B cell (primary cell): ENCODE results near the gene ZNF580. TPM values are rescaled to one million over a fixed set of nuclear protein-coding genes. Genes with fewer than 3 reads are reported as not detected.

Source experiments
- ATAC-seq: fragments of 200-7000 bp; cut with Tn5 transposase; one replicate; pipeline ENCODE4 v1.10.0; 2021; ENCODE audit warnings: low read depth, mild to moderate bottlenecking, moderate number of reproducible peaks, moderate library complexity
- CTCF ChIA-PET: fragments of 350-600 bp; sonication (Branson Sonifier 250); formaldehyde crosslinking; loops from one replicate; lab custom pipeline; 2021; ENCODE audit warnings: antibody characterized with exemption, inconsistent platforms; lab: Charles Lee
- POLR2A ChIA-PET: fragments of 350-600 bp; sonication (Branson Sonifier 250); formaldehyde crosslinking; loops from one replicate; lab custom pipeline; 2021; ENCODE audit warnings: antibody characterized with exemption; lab: Charles Lee
- DNase-seq: peaks from one replicate; pipeline ENCODE4 v3.0.0; 2013
- H2AFZ ChIP-seq: 2 replicates; pipeline ENCODE4 v1.6.1; 2012; ENCODE audit warnings: mild to moderate bottlenecking, low read depth, low read length; ENCODE audit not compliant: insufficient read depth, poor library complexity, severe bottlenecking
- H3K27ac ChIP-seq, 2 donors: 1 replicate in 1 of 2; 2 replicates in 1 of 2; pipeline ENCODE4 v1.5.1; 2012 to 2013; ENCODE audit warnings: low read length in 2 of 2, mild to moderate bottlenecking in 2 of 2, moderate library complexity in 1 of 2
- H3K27me3 ChIP-seq, 4 experiments: fragments of 200-600 bp in 1 of 4; sonication (generic) in 1 of 4; replicated peaks in 1 of 4; 1 replicate in 2 of 4; 2 replicates in 2 of 4; pipeline versions ENCODE4 v1.6.1 to v1.7.0; 2013 to 2016; ENCODE audit warnings: low read length in 3 of 4, mild to moderate bottlenecking in 2 of 4, mixed read lengths in 1 of 4, moderate library complexity in 1 of 4; ENCODE audit not compliant: insufficient read depth in 4 of 4, control insufficient read depth in 3 of 4; ENCODE audit errors: control extremely low read depth in 1 of 4
- H3K36me3 ChIP-seq, 2 experiments: replicated peaks in 1 of 2; 1 replicate in 1 of 2; 2 replicates in 1 of 2; pipeline versions ENCODE4 v1.6.1 to v1.7.1; 2013; ENCODE audit warnings: low read length in 1 of 2; ENCODE audit not compliant: insufficient read depth in 2 of 2, control insufficient read depth in 1 of 2; ENCODE audit errors: control extremely low read depth in 1 of 2, extremely low read depth in 1 of 2
- H3K4me1 ChIP-seq, 2 donors: fragments of 200-600 bp in 1 of 2; sonication (generic) in 1 of 2; 1 replicate in 1 of 2; 2 replicates in 1 of 2; pipeline versions ENCODE4 v1.5.1 to v1.6.1; 2013 to 2017; ENCODE audit warnings: low read length in 2 of 2; ENCODE audit not compliant: control insufficient read depth in 2 of 2, insufficient read depth in 2 of 2
- H3K4me2 ChIP-seq: replicated peaks from 2 replicates; pipeline ENCODE3; 2012; ENCODE audit warnings: mild to moderate bottlenecking, low read depth, low read length; ENCODE audit not compliant: poor library complexity, severe bottlenecking
- H3K4me3 ChIP-seq, 5 experiments: fragments of 200-600 bp in 1 of 5; sonication (generic) in 1 of 5; 1 replicate in 3 of 5; 2 replicates in 2 of 5; pipeline versions ENCODE4 v1.5.1 to v1.7.0; 2011 to 2016; ENCODE audit warnings: low read length in 4 of 5, mild to moderate bottlenecking in 4 of 5, low read depth in 2 of 5, control low read depth in 1 of 5, moderate library complexity in 1 of 5; ENCODE audit not compliant: insufficient read depth in 1 of 5; ENCODE audit errors: control extremely low read depth in 1 of 5, extremely low read depth in 1 of 5
- H3K79me2 ChIP-seq: fragments of 200-600 bp; sonication (generic); one replicate; pipeline ENCODE4 v1.6.0; 2016; ENCODE audit warnings: low read length; ENCODE audit not compliant: control insufficient read depth, insufficient read depth
- H3K9ac ChIP-seq: fragments of 200-600 bp; sonication (generic); 2 replicates; pipeline ENCODE4 v1.6.1; 2017; ENCODE audit warnings: mild to moderate bottlenecking, low read length, moderate library complexity
- H3K9me3 ChIP-seq, 3 donors: one replicate each; pipeline versions ENCODE4 v1.6.1 to v1.7.1; 2013; ENCODE audit warnings: low read length in 2 of 3; ENCODE audit not compliant: control insufficient read depth in 2 of 3, insufficient read depth in 1 of 3; ENCODE audit errors: control extremely low read depth in 1 of 3
- H4K20me1 ChIP-seq: 2 replicates; pipeline ENCODE4 v1.6.0; 2012; ENCODE audit warnings: mild to moderate bottlenecking, low read length; ENCODE audit not compliant: insufficient read depth, control insufficient read depth, poor library complexity, severe bottlenecking
- H3K27ac Mint-ChIP-seq: one replicate; pipeline ENCODE4 v1.8.0; 2021; ENCODE audit warnings: mixed read lengths
- H3K27me3 Mint-ChIP-seq: one replicate; pipeline ENCODE4 v1.8.0; 2021; ENCODE audit warnings: mixed read lengths
- H3K4me1 Mint-ChIP-seq: one replicate; pipeline ENCODE4 v1.8.0; 2021; ENCODE audit warnings: mixed read lengths
- H3K4me3 Mint-ChIP-seq: one replicate; pipeline ENCODE4 v1.8.0; 2021; ENCODE audit warnings: mixed read lengths
- H3K9me3 Mint-ChIP-seq: one replicate; pipeline ENCODE4 v1.8.0; 2022; ENCODE audit warnings: mixed read lengths; ENCODE audit not compliant: insufficient read depth
- EZH2 ChIP-seq: IDR thresholded peaks from 2 replicates; pipeline ENCODE4 v1.6.1; 2012; ENCODE audit warnings: borderline replicate concordance, low read depth, mild to moderate bottlenecking, moderate library complexity, low read length; ENCODE audit not compliant: insufficient read depth, poor library complexity, severe bottlenecking
- WGBS: methylation state at CpG from one replicate; pipeline ENCODE4 v1.1.5; 2013; ENCODE audit warnings: missing lambda C conversion rate; ENCODE audit not compliant: insufficient coverage; 5-methylcytosine and 5-hydroxymethylcytosine counted together
- intact Hi-C: fragments of 100-400 bp; cut with micrococcal nuclease; formaldehyde crosslinking; loops from one replicate; pipeline ENCODE4 v1.10.0; 2022
- polyA plus RNA-seq: library from polyadenylated mRNA; depleted of rRNA; stranded (reverse); fragments of >200 nt; gene quantifications from 2 replicates; pipeline ENCODE4 v1.2.3, GENCODE V29; 2012
- total RNA-seq, 2 donors: library from RNA; stranded (reverse); fragments of 120-200 nt in 1 of 2; gene quantifications; 1 replicate in 1 of 2; 2 replicates in 1 of 2; pipeline versions ENCODE4 v1.2.3 to v1.2.4, GENCODE V29; 2013 to 2022
- TF ChIP-seq, protein P1 (sequence below): fragments of 200-600 bp; IDR thresholded peaks from one replicate; pipeline ENCODE4 v1.8.0; 2022; ENCODE audit warnings: antibody characterized with exemption, mild to moderate bottlenecking

ZNF580 gene
- total and polyA plus RNA-seq, 2 donors (not counting 1 experiment from before 2014, with no cell fraction given): 69.8 to 101 TPM

DNA sequence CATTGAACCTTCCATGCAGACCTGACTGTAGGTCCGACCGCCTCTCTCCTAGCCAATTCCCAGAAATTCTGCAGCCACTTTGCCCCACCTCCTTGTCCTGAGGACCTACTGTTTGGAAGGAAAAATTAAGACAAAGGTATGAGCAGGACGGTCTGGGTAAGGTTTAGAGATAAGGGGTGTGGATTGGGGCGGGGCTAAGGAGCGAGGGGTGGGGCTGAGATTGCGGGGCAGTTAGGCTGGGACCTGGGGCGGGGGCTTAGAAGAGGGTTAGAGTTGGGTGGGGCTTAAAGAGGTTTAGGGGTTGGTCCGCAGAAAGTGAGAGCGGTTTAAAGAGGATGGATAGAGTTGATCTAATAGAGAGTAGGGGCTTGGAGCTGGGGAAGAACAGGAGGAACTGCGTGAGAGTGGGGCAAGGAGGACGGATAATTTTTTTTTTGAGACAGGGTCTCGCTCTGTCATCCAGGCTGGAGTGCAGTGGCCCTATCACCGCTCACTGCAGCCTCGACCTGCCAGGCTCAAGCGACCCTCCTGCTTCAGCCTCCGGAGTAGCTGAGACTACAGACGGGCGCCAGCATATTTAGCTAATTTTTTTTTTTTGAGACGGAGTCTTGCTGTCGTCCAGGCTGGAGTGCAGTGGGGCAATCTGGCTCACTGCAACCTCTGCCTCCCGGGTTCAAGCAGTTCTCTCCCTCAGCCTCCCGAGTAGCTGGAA lies 37.1 kb upstream of the ZNF580 start:
- CTCF ChIA-PET: interaction anchor here (0.7 to 1.6 kb wide), 6 partner anchors 21 to 100 kb away, joined by 3 to 5 read pairs (median 4); no protein-coding TSS in a partner anchor
- peaks cover 27% of the 10 kb centered on the region for H3K79me2 ChIP-seq
- H3K4me3 Mint-ChIP-seq: peak overlapping the region; percentile 47

More for the DNA sequence above, 37.1 kb upstream of the ZNF580 start:
- no peak for DNase-seq
- H3K9me3 Mint-ChIP-seq: no peaks in the 10 kb centered on the region
- Histone ChIP-seq H3K9me3 (peaks cover 0 to 8% (median 0%) of the 10 kb centered on the region in 3 donors), H3K9ac (no peak overlapping the region), H3K36me3 (peaks cover 0 to 3% of the 10 kb centered on the region in 2 experiments), H2AFZ (no peak overlapping the region), H3K27ac (no peak overlapping the region), H4K20me1 (no peaks in the 10 kb centered on the region), H3K4me1 (peaks cover 17 to 38% of the 10 kb centered on the region in 2 donors), H3K27me3 (no peaks in the 10 kb centered on the region), H3K4me3 (no peak overlapping the region), H3K4me2 (no peak overlapping the region)
- H3K4me1 Mint-ChIP-seq: peaks cover 52% of the 10 kb centered on the region
- no peak for TF ChIP-seq EZH2
- TF ChIP-seq, protein P1, sequence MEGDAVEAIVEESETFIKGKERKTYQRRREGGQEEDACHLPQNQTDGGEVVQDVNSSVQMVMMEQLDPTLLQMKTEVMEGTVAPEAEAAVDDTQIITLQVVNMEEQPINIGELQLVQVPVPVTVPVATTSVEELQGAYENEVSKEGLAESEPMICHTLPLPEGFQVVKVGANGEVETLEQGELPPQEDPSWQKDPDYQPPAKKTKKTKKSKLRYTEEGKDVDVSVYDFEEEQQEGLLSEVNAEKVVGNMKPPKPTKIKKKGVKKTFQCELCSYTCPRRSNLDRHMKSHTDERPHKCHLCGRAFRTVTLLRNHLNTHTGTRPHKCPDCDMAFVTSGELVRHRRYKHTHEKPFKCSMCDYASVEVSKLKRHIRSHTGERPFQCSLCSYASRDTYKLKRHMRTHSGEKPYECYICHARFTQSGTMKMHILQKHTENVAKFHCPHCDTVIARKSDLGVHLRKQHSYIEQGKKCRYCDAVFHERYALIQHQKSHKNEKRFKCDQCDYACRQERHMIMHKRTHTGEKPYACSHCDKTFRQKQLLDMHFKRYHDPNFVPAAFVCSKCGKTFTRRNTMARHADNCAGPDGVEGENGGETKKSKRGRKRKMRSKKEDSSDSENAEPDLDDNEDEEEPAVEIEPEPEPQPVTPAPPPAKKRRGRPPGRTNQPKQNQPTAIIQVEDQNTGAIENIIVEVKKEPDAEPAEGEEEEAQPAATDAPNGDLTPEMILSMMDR: no peak
- POLR2A ChIA-PET: interaction anchor here (0.6 to 1.3 kb wide), 2 partner anchors 29 to 87 kb away, joined by 3 read pairs; no protein-coding TSS in a partner anchor
- intact Hi-C loops: loop anchor here (2.0 to 10.0 kb wide), 3 partner anchors 17 to 349 kb away; partner anchors contain the start of genes BRSK1, HSPBP1 and PPP6R1
- peak overlapping the region; percentile 51 for H3K27ac Mint-ChIP-seq
- WGBS: 93% methylated on average over 20 of the region's 22 CpGs
- H3K27me3 Mint-ChIP-seq: no peaks in the 10 kb centered on the region
- ATAC-seq: no peak
